Ascending aorta (tissue), 2 donors: Measurements from ENCODE around the gene PRKAG1. TPM values are rescaled to one million over a fixed set of nuclear protein-coding genes. Genes with fewer than 3 reads are reported as not detected.
A peak's percentile ranks its signal among the peaks of the same experiment; 100 is the strongest.

Source experiments
- DNase-seq, 2 donors: peaks; one replicate each; pipeline ENCODE4 v3.0.0-alpha.2; 2019; ENCODE audit warnings: low spot score in 2 of 2
- H3K27ac ChIP-seq, 2 donors: fragments of 200-600 bp; sonication (generic); one replicate each; pipeline ENCODE4 v1.5.1; 2016 to 2017; ENCODE audit warnings: mild to moderate bottlenecking in 1 of 2
- H3K27me3 ChIP-seq: fragments of 200-600 bp; sonication (generic); one replicate; pipeline ENCODE4 v1.5.1; 2017
- H3K36me3 ChIP-seq, 2 donors: fragments of 200-600 bp; sonication (generic); one replicate each; pipeline ENCODE4 v1.5.1; 2016
- H3K4me1 ChIP-seq, 2 donors: fragments of 200-600 bp; sonication (generic); one replicate each; pipeline ENCODE4 v1.5.1; 2016 to 2017; ENCODE audit warnings: mild to moderate bottlenecking in 1 of 2
- H3K4me3 ChIP-seq, 2 donors: fragments of 200-600 bp; sonication (generic); one replicate each; pipeline ENCODE4 v1.5.1; 2016 to 2017; ENCODE audit warnings: mild to moderate bottlenecking in 1 of 2
- H3K9me3 ChIP-seq, 2 donors: fragments of 200-600 bp; sonication (generic); one replicate each; pipeline ENCODE4 v1.5.1; 2016
- CTCF ChIP-seq, 3 experiments: fragments of 200-600 bp in 2 of 3; fragments of 450-650 bp in 1 of 3; sonication (generic) in 2 of 3; IDR thresholded peaks; one replicate each; pipeline ENCODE4 v1.5.1; 2016 to 2019; ENCODE audit warnings: antibody characterized with exemption in 3 of 3, mild to moderate bottlenecking in 1 of 3, moderate library complexity in 1 of 3
- intact Hi-C: fragments of 100-400 bp; cut with DNase I; formaldehyde crosslinking; loops from one replicate; pipeline ENCODE4 v1.15.1; 2023
- total RNA-seq: library from RNA; depleted of rRNA; stranded (reverse); fragments of >200 nt; gene quantifications from one replicate; pipeline ENCODE4 v1.1.0, GENCODE V29; 2016

The PRKAG1 gene
- total RNA-seq, 1 donor from 2014 or later, result 32.8 TPM

DNA sequence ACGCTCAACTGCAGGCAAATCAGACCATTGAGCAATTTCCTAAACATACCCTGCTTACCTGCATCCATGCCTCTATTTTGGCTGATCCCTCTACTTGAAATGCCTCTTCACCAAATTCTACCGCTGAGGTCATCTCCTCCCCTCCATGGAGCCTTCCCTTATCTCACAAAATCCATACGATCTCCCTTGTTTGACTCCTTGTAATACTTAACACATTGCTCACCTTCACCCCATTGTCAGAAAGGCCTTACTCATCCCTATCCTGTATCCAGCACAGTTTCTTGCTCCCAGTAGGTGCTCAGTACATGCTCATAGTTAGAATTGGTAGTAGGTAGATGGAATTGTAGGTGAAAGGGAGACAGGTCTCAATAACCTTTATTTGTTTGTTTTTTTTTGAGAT lies 24.8 kb downstream of the PRKAG1 start:
- Histone ChIP-seq H3K27ac (no peak overlapping the region), H3K4me3 (no peak overlapping the region), H3K4me1 (peaks cover 10 to 15% of the 10 kb centered on the region in 2 donors), H3K9me3 (no peaks in the 10 kb centered on the region), H3K27me3 (peaks cover 14% of the 10 kb centered on the region), H3K36me3 (no peaks in the 10 kb centered on the region)
- DNase-seq, result no peak
- no peak for TF ChIP-seq CTCF (IDR thresholded peaks at IDR 0.05)
- intact Hi-C loops, result loop anchor here (2.0 kb wide), 1 partner anchor 141 kb away; the partner anchor contains the start of gene DDX23

- intact Hi-C loops, result no loop called here
- H3K4me1 ChIP-seq, result no peaks in the 10 kb centered on the region
- TF ChIP-seq CTCF (IDR thresholded peaks at IDR 0.05), result no peak
- no peaks in the 10 kb centered on the region for H3K9me3 ChIP-seq
- H3K4me3 ChIP-seq, result no peak overlapping the region
- no peak for DNase-seq
- no peaks in the 10 kb centered on the region for H3K36me3 ChIP-seq
- no peak overlapping the region for H3K27ac ChIP-seq
- H3K27me3 ChIP-seq, result peaks cover 8% of the 10 kb centered on the region
Observed at GRCh38 chr12:48991247-48992050, 27.1 kb downstream of the PRKAG1 start.

- intact Hi-C loops, result no loop called here
- Histone ChIP-seq H3K9me3 (no peaks in the 10 kb centered on the region), H3K4me1 (peaks cover 0 to 6% of the 10 kb centered on the region in 2 donors), H3K27me3 (peaks cover 8% of the 10 kb centered on the region), H3K36me3 (no peaks in the 10 kb centered on the region), H3K27ac (no peak overlapping the region), H3K4me3 (no peak overlapping the region)
- TF ChIP-seq CTCF (IDR thresholded peaks at IDR 0.05), result no peak
- no peak for DNase-seq
Observed at GRCh38 chr12:48990552-48990951, 28.0 kb downstream of the PRKAG1 start.

DNA sequence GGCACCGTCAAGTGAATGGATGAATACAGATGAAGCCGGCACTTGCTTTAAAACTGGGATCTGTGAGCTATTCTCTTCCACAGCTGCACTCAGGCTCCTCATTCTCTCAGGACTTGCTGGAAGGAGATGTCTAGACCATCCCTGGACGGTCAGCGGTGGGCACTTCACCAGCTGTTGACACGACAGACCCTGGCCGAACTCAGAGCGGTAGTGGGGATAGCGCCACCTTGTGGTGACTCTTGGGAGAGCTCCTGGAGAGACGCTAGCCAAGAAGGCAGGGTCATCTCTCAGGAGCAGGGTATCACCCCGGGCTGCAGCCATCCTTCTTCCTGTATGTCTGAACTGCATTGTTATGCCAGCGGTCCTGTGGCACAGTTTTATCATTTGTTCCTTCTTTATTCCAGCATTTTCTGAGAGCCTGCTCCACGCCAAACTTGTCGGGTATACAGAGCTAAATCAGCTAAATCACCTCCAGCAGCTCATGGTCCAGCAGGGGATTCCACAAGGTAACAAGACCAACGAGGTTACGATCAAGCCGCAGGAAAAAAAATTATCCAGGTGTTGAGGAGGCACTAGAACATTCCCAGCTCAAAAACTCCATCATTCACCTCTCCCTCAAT lies 30.4 kb downstream of the PRKAG1 start:
- intact Hi-C loops, result no loop called here
- no peaks in the 10 kb centered on the region for H3K36me3 ChIP-seq

DNA sequence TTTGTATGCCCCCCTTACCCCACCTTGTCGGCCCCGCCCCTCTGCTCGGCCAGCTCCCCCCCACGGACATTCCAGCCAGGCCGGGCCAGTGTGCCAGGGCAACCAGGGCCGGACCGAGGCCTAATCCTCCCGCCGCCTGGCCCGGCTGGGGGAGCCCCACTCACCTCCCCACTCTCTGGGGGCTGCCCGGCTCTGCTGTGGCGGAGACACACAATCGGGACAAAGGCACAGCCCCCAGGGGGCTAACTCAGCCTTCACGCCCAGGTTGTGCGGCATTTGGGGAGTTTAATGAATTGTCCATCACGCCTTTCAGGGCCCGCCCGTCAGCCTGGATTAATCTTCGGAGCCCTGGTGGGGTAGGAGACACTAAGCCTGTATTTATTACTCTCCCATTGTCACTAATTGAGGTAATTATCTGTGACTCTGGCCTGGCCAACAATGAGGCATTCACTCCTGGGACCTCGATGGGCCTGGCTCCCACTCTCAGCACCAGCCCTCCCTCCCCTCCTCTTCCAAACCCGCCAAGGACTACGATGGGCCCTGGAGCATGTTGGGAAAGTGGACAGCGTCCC lies 31.8 kb downstream of the PRKAG1 start:
- H3K36me3 ChIP-seq, result no peaks in the 10 kb centered on the region
- peaks cover 0 to 9% of the 10 kb centered on the region in 2 donors for H3K4me1 ChIP-seq
- no peak overlapping the region for H3K4me3 ChIP-seq
- peaks cover 1% of the 10 kb centered on the region for H3K27me3 ChIP-seq
- no peaks in the 10 kb centered on the region for H3K9me3 ChIP-seq
- DNase-seq, result no peak
- no peak for TF ChIP-seq CTCF (IDR thresholded peaks at IDR 0.05)
- H3K27ac ChIP-seq, result no peak overlapping the region
- intact Hi-C loops, result no loop called here

More for the DNA sequence above, 30.4 kb downstream of the PRKAG1 start:
- H3K9me3 ChIP-seq, result no peaks in the 10 kb centered on the region
- H3K4me3 ChIP-seq, result no peak overlapping the region
- H3K27me3 ChIP-seq, result no peaks in the 10 kb centered on the region
- TF ChIP-seq CTCF (IDR thresholded peaks at IDR 0.05), result peak; percentile 69 to 83 (median 81)
- no peak overlapping the region for H3K27ac ChIP-seq
- peaks cover 0 to 9% of the 10 kb centered on the region in 2 donors for H3K4me1 ChIP-seq
- no peak for DNase-seq
